ENCODE results near the gene ACSL1.

Gene ACSL1

GRCh38 chr4:184848510-184848909 is 22.7 kb upstream of the ACSL1 start:
- TF ChIP-seq GABPA (IDR thresholded peaks at IDR 0.05; ENCODE audit: low read depth) (no peak), CTCF (IDR thresholded peaks at IDR 0.05; ENCODE audit: insufficient read depth, low read length) (no peak), SPI1 (IDR thresholded peaks at IDR 0.05; ENCODE audit: borderline replicate concordance, low read depth) (no peak), POLR2AphosphoS5 (IDR thresholded peaks at IDR 0.05; ENCODE audit: low read depth) (no peak), REST (IDR thresholded peaks at IDR 0.05; ENCODE audit: insufficient replicate concordance, low read depth) (no peak)
- no peaks in the 10 kb centered on the region for H3K27me3 ChIP-seq (ENCODE audit: insufficient read depth, poor library complexity, severe bottlenecking)
- peak in 1 of 2 experiments; percentile 89 for DNase-seq (ENCODE audit: low read depth in 1 of 2, low spot score in 1 of 2)
- no peak overlapping the region for H3K27ac ChIP-seq (replicated peaks)
- H3K4me3 ChIP-seq (replicated peaks; ENCODE audit: insufficient read depth, low read length) = no peak overlapping the region

GRCh38 chr4:184846531-184846930 is 20.8 kb upstream of the ACSL1 start:
- Histone ChIP-seq H3K27ac (replicated peaks) (no peak overlapping the region), H3K4me3 (replicated peaks; ENCODE audit: insufficient read depth, low read length) (no peak overlapping the region), H3K27me3 (ENCODE audit: insufficient read depth, poor library complexity, severe bottlenecking) (no peaks in the 10 kb centered on the region)
- no peak for TF ChIP-seq REST (IDR thresholded peaks at IDR 0.05; ENCODE audit: insufficient replicate concordance, low read depth)
- TF ChIP-seq GABPA (IDR thresholded peaks at IDR 0.05; ENCODE audit: low read depth) = no peak
- TF ChIP-seq CTCF (IDR thresholded peaks at IDR 0.05; ENCODE audit: insufficient read depth, low read length) = no peak
- TF ChIP-seq SPI1 (IDR thresholded peaks at IDR 0.05; ENCODE audit: borderline replicate concordance, low read depth) = no peak
- no peak for TF ChIP-seq POLR2AphosphoS5 (IDR thresholded peaks at IDR 0.05; ENCODE audit: low read depth)
- DNase-seq (ENCODE audit: low read depth in 1 of 2, low spot score in 1 of 2) = no peak

- Histone ChIP-seq H3K27me3 (ENCODE audit: insufficient read depth, poor library complexity, severe bottlenecking) (no peaks in the 10 kb centered on the region), H3K27ac (replicated peaks) (no peak overlapping the region), H3K4me3 (replicated peaks; ENCODE audit: insufficient read depth, low read length) (no peak overlapping the region)
- TF ChIP-seq CTCF (IDR thresholded peaks at IDR 0.05; ENCODE audit: insufficient read depth, low read length) (no peak), SPI1 (IDR thresholded peaks at IDR 0.05; ENCODE audit: borderline replicate concordance, low read depth) (no peak), REST (IDR thresholded peaks at IDR 0.05; ENCODE audit: insufficient replicate concordance, low read depth) (no peak), GABPA (IDR thresholded peaks at IDR 0.05; ENCODE audit: low read depth) (no peak), POLR2AphosphoS5 (IDR thresholded peaks at IDR 0.05; ENCODE audit: low read depth) (no peak)
- no peak for DNase-seq (ENCODE audit: low read depth in 1 of 2, low spot score in 1 of 2)
Measured at GRCh38 chr4:184845367-184846021, 19.7 kb upstream of the ACSL1 start.

All from HL-60 (cell line).